ENCODE results near the gene INAFM1.

DNA sequence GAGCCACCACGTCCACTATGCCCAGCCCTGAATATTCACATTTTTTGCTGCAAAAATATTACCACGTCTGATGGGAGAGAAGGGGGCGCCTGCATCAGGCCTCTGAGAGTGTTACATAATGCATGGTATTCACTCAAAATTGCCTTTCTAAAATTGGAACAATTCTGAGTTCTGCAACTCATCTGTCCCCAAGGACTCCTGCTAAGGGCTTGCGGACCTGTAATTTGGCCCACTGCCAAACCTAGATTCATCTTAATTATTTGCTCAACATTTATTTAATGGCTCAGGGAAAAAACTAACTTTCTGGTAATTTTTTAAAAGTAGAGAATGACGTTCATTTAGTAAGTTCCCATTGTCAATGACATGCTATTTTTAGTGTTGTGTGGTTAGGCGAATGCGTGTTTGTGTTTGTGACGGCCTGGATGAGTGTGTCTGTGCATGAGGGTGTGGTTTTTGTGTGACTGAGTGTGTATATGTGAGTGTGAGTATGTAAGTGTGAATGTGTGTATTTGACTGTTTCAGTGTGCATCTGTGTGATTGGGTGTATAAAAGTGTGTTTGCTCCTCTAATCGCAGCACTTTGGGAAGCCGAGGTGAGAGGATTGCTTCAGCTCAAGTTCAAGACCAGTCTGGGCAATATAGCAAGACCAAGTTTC, 8.8 kb downstream of the INAFM1 start:
- TF ChIP-seq POLR2AphosphoS5 (IDR thresholded peaks at IDR 0.05) (no peak), POLR2A (IDR thresholded peaks at IDR 0.05) (no peak)

Data from spleen (tissue), 3 donors.